ENCODE results near the gene CCAR1.
"Not testable (repeated sequence)": the region's sequence is repeated elsewhere in the genome, so short reads cannot be mapped to it uniquely, and the experiment has no call there.

Gene CCAR1

GRCh38 chr10:68720793-68721672 lies at the start of gene CCAR1:
CCAR1 (plus strand) TSS chr10:68721239; CDS start chr10:68722505, 1,266 bp downstream.
- peak; percentile 92 to 96 for DNase-seq (ENCODE audit: low read depth in 2 of 2, low spot score in 1 of 2)

DNA sequence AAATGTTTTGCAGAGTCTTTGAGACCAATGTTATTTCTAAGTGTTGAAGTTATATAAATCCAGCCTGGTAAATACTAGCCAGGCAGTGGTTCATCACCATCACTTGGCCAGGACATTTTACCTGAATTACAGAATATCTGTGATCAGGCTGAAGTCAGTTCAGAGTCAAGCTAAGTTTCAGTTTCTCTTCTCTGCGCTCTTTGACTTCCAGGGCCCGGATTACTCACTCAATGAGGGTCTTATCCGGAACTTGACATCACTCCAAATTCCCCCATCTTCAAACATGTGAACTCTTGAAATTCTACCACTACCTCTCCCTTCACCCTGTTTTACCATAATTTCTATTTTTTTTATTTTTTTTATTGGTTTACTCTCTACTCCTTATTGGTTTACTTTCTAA lies 36.6 kb upstream of the CCAR1 start:
- no peak for DNase-seq (ENCODE audit: low read depth in 2 of 2, low spot score in 1 of 2)

- no peak for DNase-seq (ENCODE audit: low read depth in 2 of 2, low spot score in 1 of 2)
These were observed 25.0 kb upstream of the CCAR1 start for GRCh38 chr10:68696018-68696417.

DNA sequence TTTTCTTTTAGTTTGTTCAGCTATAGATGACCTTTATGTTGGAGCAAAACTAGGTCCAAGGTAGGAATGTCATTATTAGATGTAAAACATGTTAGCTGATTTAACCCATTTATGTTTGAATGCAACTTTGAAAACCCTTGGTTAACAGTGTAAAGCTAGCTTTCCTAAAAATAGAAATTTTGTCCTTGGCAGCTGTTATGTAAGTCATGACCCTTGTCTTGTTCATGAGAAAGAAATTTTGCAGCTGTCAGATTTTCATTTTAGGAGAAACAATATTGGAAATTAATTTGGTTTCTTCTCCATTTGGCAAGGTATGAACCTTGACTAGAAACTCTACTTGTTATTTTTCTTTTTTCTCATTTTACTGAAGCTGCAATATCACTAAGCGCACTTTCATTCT lies 23.9 kb upstream of the CCAR1 start:
- DNase-seq (ENCODE audit: low read depth in 2 of 2, low spot score in 1 of 2) = no peak

GRCh38 chr10:68700197-68700596 lies 20.8 kb upstream of the CCAR1 start:
- no peak for DNase-seq (ENCODE audit: low read depth in 2 of 2, low spot score in 1 of 2)

DNA sequence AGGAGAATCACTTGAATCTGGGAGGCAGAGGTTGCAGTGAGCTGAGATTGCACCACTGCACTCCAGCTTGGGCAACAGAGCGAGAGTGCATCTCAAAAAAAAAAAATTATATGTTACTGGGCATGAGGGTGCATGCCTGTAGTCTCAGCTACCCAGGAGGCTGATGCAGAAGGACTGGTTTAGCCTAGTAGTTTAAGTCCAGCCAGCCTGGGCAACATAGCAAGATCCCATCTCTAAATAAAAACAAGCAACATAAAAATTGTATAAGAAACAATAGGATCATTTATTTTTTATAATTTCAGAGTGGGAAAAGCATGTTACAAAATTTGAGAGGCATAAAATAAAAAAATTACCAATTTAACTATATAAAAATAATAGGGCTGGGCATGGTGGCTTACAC lies 15.5 kb upstream of the CCAR1 start:
- no peak for DNase-seq (ENCODE audit: low read depth in 2 of 2, low spot score in 1 of 2)

DNA sequence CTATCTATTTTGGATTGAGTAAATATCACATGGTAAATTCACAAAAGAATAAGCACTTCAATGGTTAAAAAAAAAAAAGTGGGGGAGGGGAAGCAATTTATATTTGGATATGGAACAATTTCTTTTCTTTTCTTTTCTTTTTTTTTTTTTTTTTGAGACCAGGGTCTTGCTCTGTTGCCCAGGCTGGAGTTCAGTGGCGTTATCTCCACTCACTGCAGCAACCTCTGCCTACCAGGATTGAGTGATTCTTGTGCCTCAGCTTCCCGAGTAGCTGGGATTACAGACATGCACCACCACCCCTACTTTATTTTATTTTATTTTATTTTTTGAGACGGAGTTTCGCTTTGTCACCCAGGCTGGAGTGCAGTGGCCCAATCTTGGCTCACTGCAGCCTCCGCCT lies 12.1 kb upstream of the CCAR1 start:
- not testable (repeated sequence) for DNase-seq (ENCODE audit: low read depth in 2 of 2, low spot score in 1 of 2)

DNA sequence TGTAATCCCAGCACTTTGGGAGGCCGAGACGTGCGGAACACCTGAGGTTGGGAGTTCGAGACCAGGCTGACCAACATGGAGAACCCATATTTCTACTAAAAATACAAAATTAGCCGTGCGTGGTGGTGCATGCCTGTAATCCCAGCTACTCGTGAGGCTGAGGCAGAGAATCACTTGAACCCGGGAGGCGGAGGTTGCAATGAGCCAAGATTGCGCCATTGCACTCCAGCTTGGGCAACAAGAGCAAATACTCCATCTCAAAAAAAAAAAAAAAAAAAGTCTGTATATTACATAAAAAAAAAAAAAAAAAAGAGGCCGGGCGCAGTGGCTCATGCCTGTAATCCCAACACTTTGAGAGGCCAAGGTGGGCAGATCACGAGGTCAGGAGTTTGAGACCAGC lies 8.0 kb upstream of the CCAR1 start:
- DNase-seq (ENCODE audit: low read depth in 2 of 2, low spot score in 1 of 2) = not testable (repeated sequence)

- DNase-seq (ENCODE audit: low read depth in 2 of 2, low spot score in 1 of 2) = no peak
These were observed 3.6 kb upstream of the CCAR1 start for GRCh38 chr10:68717435-68717834.

DNA sequence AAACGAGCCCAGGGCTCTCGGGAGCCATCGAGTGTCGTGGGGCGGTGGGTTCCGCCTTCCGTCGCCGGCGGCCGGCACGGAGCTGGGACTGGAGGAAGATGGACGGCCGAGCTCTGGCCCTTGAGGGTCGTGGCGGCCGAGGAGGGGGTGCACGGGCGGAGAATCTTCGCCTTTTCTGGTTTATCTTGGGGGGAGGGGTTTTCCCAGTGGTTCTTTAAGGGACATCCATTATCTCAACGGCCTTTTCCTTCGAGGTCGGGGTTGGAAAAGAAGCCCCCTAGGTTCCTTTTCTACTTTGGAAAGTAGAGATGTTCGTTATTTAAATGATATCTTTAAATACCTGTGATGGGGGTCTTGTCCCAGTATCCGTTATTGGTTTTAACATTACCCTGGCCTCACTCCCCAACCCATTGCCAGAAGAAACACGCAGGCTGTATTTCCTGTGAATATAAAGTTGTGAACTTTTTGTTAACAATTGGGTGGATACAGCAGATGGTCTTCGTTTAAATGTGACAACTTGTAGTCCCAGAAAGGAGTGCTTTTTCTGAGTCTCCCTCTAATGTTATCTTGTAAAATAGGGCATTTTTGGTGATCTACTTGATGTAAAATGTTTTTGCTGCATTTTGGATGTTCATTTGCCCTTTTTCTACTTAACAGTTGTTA lies 765 bp downstream of the CCAR1 start:
- DNase-seq (ENCODE audit: low read depth in 2 of 2, low spot score in 1 of 2) = no peak

DNA sequence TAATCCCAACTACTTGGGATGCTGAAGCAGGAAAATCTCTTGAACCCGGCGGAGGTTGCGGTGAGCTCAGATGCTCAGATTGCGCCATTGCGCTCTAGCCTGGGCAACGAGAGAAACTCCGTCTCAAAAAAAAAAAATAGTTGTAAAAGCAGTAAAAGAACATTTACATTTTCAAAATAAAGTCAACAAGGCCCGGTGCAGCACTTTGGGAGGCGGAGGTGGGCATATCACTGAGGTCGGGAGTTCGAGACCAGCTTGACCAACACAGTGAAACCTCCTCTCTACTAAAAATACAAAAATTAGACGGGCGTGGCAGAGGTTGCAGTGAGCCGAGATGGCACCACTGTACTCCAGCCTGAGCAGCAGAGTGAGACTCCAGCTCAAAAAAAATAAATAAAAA lies 4.0 kb downstream of the CCAR1 start:
- no peak for DNase-seq (ENCODE audit: low read depth in 2 of 2, low spot score in 1 of 2)

- no peak for DNase-seq (ENCODE audit: low read depth in 2 of 2, low spot score in 1 of 2)
These were observed 6.1 kb downstream of the CCAR1 start for GRCh38 chr10:68727146-68727545.

DNA sequence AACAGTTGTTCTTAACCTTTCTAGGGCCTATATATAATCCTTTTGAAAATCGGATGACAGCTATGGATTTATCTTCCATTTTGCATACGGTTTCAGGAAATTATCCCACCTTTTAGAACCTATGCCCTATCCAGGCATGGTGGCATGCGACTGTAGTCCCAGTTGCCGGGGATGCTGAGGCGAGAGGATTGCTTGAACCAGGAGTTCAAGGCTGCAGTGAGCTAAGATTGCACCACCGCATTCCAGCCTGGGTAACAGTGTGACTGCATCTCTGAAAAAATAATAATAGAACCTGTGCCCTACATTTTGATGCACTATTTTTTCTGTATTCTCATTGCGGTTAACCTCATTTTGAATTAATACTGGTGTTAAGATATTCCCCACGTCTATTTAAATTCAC lies 11.6 kb downstream of the CCAR1 start:
- no peak for DNase-seq (ENCODE audit: low read depth in 2 of 2, low spot score in 1 of 2)

- DNase-seq (ENCODE audit: low read depth in 2 of 2, low spot score in 1 of 2) = no peak
These were observed 13.3 kb downstream of the CCAR1 start for GRCh38 chr10:68734349-68734748.

- no peak for DNase-seq (ENCODE audit: low read depth in 2 of 2, low spot score in 1 of 2)
These were observed 14.1 kb downstream of the CCAR1 start for GRCh38 chr10:68735119-68735518.

DNA sequence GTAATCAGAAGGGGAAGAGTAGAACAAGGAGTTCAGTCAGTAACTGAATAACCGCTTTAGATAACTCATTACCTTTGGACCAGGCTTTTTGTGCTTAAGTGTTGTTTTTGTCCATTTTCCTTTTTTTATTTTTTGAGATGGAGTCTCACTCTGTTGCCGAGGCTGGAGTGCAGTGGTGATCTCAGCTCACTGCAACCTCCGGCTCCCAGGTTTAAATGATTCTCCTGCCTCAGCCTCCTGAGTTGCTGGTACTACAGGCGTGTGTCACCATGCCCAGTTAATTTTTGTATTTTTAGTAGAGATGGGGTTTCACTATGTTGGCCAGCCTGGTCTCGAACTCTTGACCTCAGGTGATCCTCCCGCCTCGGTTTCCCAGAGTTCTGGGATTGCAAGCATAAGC lies 14.7 kb downstream of the CCAR1 start:
- DNase-seq (ENCODE audit: low read depth in 2 of 2, low spot score in 1 of 2) = not testable (repeated sequence)

GRCh38 chr10:68740676-68741075 lies 19.6 kb downstream of the CCAR1 start:
- not testable (repeated sequence) for DNase-seq (ENCODE audit: low read depth in 2 of 2, low spot score in 1 of 2)

DNA sequence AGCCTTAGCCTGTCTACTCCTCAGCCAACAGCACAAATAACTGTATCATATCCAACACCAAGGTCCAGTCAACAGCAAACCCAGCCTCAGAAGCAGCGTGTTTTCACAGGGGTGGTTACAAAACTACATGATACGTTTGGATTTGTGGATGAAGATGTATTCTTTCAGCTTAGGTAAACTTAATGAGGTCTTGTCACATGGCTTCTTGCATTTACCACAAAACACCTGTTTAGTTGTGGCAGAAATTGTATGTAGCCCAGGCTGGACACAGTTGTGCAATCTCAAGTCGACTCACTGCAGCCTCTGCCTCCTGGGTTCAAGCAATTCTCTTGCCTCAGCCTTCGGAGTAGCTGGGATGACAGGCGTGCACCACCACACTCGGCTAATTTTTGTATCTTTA lies 21.4 kb downstream of the CCAR1 start:
- DNase-seq (ENCODE audit: low read depth in 2 of 2, low spot score in 1 of 2) = no peak

DNA sequence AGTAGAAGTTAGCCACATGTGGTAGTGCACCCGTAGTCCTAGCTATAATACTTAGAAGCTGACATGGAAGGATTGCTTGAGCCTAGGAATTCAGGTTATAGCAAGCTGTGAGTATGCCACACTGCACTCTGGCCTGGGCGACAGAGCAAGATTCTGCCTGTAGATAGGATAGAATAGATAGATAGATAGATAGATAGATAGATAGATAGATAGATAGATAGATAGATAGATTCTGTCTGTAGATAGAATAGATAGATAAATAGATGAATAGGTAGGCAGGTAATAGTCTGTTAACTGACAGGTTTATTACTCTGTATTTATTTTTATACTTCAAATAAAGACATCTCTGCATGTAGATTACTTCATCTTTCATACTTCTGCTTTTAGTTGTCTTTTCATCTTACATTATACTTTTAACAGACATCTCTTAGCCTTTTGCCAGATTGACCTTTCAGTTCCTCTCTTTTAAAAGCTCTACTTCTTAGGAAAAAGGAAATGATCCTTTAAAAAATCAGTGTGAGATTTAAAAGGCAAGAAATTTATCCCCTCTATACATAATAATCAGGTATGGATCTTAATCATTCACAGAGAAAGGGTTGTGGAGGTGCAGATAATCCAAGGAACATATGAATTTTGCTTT lies 31.8 kb downstream of the CCAR1 start:
- DNase-seq (ENCODE audit: low read depth in 2 of 2, low spot score in 1 of 2) = no peak

- DNase-seq (ENCODE audit: low read depth in 2 of 2, low spot score in 1 of 2) = no peak
These were observed 35.2 kb downstream of the CCAR1 start for GRCh38 chr10:68756246-68756645.

GRCh38 chr10:68756766-68757165 lies 35.7 kb downstream of the CCAR1 start:
- no peak for DNase-seq (ENCODE audit: low read depth in 2 of 2, low spot score in 1 of 2)

- no peak for DNase-seq (ENCODE audit: low read depth in 2 of 2, low spot score in 1 of 2)
These were observed 38.3 kb downstream of the CCAR1 start for GRCh38 chr10:68759223-68759863.
